Fibroblast of mammary gland (primary cell): ENCODE results near the gene ANKRD28.

Experiments
- DNase-seq: peaks from one replicate; pipeline ENCODE4 v3.0.0-alpha.2; 2010; ENCODE audit warnings: low read depth
- H3K4me3 ChIP-seq: 2 replicates; pipeline ENCODE4 v1.5.1; 2011; ENCODE audit warnings: low read depth, mild to moderate bottlenecking, low read length, moderate library complexity; ENCODE audit not compliant: control insufficient read depth
- TF ChIP-seq, protein P1 (sequence below): conservative IDR thresholded peaks from 2 replicates; pipeline ENCODE4 v1.5.1; 2011; ENCODE audit warnings: low read depth, low read length, inconsistent platforms; ENCODE audit not compliant: control insufficient read depth, insufficient read depth

The ANKRD28 gene

DNA sequence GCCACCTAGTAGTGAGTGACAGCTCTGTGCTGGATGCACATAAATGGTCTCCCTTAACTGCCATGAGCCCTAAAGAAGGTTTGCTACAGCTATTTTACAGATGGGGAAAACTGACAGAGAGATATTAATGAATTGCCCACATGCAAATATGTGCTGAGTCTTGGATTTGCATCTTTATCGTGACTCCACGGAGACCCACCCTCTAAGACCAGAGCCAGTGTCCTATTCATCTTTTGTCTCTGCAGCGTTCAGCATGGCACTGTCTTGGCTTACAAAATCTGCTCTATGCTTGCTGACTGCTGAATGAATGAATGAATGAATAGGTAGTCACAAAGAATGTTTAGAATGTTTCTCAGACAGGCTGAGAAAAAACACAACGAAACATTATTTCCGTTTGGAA, 147.9 kb downstream of the ANKRD28 start:
- DNase-seq: no peak
- TF ChIP-seq, protein P1, sequence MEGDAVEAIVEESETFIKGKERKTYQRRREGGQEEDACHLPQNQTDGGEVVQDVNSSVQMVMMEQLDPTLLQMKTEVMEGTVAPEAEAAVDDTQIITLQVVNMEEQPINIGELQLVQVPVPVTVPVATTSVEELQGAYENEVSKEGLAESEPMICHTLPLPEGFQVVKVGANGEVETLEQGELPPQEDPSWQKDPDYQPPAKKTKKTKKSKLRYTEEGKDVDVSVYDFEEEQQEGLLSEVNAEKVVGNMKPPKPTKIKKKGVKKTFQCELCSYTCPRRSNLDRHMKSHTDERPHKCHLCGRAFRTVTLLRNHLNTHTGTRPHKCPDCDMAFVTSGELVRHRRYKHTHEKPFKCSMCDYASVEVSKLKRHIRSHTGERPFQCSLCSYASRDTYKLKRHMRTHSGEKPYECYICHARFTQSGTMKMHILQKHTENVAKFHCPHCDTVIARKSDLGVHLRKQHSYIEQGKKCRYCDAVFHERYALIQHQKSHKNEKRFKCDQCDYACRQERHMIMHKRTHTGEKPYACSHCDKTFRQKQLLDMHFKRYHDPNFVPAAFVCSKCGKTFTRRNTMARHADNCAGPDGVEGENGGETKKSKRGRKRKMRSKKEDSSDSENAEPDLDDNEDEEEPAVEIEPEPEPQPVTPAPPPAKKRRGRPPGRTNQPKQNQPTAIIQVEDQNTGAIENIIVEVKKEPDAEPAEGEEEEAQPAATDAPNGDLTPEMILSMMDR: no peak
- no peak overlapping the region for H3K4me3 ChIP-seq

DNA sequence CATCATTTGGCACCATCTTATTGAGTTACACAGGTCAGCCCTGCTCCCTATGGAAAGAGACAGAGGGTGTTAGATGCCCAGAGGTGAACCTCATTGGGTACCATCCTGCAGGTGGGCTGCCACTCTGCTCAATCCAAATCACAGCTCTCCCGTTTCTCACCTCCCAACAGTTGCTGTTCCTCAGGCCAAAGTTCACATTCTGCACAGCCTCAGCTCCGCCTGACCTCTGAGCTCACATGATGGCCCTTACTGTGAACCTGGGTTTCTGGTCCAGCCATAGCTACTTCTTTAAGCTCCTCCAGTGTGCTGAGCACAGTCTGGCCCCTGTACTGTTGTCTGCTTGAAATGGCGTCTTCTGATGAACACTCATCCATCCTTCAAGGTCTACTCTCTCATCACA, 148.4 kb downstream of the ANKRD28 start:
- TF ChIP-seq, protein P1: no peak
- H3K4me3 ChIP-seq: no peak overlapping the region
- no peak for DNase-seq

DNA sequence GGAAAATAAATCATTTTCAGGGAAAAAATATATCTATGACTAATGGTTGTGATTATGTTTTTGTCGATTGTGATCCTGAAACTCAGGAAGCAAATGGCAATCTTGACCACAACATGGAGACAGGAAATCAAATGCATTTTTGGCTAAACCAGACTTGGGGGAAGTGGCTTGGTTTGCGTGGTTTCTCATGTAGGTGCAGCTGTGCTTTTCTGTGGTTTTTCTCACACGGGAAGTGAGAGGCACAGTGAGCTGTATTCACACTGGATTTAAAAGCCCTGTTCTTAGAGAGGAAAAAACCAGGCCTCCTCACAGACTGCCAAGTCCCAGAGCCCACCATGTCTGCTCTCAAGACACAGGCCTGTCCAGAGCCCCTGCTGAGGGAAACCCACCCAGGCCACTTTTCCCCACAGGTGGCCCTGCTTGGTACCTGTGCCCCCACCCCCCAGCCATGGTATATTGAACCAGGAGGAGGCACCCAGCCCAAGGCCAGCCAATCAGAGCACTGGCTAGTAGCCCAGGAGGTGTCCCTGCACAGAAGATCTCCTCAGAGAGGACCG, 150.1 kb downstream of the ANKRD28 start:
- H3K4me3 ChIP-seq: peak overlapping the region; percentile 6
- TF ChIP-seq, protein P1: no peak

DNA sequence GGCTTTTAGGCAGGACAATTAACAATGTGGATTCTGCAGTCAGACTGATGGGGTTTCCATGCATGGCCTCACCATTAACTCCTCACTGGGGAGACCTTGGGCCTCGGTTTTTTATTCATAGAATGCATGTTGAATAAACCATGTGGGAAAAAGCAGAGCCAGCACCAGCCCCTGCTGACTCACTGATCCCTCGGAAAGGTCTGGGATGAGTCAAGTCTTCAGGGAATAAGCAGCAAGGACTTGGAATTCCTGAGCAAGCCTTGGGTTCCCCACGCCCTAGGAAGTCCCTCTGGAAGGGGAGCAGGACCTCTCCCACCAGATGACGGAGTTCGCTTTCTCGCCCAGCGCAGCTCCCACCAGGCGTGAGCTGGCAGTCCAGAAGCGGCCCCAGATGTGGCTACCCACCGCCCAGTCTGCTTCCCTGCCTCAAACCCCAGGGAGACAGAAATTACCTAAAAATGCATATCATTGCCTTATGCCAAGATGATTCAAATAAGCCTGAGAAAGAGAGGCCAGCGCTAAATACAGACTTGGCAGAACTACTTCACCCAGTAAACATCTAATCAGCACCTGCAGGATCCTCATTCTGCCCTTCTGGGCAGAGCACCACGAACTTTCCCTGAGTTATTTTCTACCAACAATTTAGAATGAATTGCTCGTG, 150.8 kb downstream of the ANKRD28 start:
- peak; percentile 100 for DNase-seq
- H3K4me3 ChIP-seq: no peak overlapping the region
- TF ChIP-seq, protein P1: no peak

More for the DNA sequence above, 150.1 kb downstream of the ANKRD28 start:
- peak; percentile 98 for DNase-seq

DNA sequence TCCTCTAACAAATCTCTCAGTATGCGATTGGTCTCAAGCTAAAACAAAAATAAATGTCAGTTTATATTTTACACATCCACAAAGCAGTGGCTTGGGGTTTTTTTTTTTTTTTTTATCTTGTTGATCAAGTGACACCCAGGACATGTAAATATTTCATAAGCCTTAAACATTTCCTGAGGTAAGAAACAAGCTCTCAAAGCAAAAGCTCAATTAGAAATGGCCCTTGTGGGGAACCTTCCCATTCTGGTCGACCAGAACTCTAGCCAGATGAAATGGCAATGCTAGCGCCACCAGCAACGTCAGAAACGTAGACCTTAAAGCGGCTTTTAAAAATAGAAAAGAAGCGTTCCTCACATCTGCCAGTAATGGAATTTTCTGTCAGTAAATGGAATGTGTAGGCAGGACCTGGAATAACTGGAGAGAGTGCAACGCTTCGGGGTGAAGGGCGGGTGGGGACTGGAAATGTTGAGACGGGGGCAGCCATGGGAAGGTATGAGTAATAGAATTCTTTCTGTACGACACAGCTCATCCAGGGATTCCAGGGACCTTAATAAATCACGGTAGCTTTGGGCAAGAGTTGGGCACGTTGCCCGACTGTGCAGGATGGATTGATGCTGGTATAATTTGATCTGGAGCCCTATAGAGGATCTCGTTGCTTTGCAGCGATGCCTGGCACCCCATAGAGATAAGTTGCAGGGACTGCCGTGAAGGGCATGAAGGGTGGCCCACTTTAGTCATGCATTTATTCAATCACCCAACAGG, 151.9 kb downstream of the ANKRD28 start:
- no peak overlapping the region for H3K4me3 ChIP-seq
- TF ChIP-seq, protein P1: no peak
- DNase-seq: peak; percentile 96

DNA sequence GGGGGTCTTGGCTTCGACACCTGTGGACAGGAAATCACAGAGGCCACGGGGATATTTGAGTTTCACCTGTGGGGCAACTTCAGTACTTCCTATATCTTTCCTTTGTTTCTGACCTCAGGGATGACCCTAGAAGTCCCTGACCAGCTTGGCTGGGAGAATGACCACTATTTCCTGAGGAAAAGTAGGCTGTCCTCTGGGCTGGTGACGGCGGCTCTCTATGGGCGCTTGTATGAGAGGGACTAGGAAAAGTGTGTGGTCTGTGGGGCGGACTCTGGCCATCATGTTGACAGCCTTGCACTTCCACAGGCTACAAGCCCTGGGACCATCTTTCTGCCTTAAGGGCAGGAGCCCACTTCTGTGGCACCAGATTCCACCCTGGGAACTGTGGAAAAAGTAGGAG, 152.5 kb downstream of the ANKRD28 start:
- H3K4me3 ChIP-seq: no peak overlapping the region
- DNase-seq: no peak
- TF ChIP-seq, protein P1: no peak
